NCI-H2081 (cell line): ENCODE data around the gene DIDO1.
"Not testable (repeated sequence)": the region's sequence is repeated elsewhere in the genome, so short reads cannot be mapped to it uniquely, and the experiment has no call there.

Source experiments
- DNase-seq, 2 experiments: peaks; one replicate each; lab custom pipeline; 2025; lab: John Stamatoyannopoulos, UW

DIDO1 gene

GRCh38 chr20:62928246-62928939 is 2.1 kb upstream of the DIDO1 start:
- DNase-seq: no peak

DNA sequence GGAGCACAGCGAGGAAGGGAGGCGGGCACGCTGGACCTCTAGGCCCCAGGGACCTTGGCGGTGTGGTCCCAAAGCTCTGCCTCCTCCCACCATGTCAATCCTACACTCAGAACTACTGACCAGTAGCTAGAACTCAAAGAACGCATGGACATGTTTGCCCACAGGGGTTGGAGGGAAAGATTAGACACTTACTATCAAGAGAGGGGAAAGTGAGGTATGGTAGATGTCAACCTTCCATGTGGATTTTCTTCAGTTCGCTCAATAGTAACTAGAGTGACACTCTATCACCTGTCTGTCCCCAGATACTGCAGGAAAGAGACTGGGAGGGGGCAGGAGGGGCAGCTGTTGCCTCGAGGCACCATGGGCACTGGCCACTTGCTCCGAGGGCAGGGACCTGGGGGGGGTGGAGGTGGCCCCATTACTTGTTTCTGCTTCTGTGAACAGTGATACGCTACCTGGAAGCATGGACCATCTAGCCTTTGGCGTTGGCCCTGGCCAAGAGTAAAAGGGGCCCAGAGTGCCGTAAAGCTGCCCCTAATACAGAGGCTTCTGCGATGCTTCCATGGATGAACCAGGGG is 912 bp upstream of the DIDO1 start:
- no peak for DNase-seq

DNA sequence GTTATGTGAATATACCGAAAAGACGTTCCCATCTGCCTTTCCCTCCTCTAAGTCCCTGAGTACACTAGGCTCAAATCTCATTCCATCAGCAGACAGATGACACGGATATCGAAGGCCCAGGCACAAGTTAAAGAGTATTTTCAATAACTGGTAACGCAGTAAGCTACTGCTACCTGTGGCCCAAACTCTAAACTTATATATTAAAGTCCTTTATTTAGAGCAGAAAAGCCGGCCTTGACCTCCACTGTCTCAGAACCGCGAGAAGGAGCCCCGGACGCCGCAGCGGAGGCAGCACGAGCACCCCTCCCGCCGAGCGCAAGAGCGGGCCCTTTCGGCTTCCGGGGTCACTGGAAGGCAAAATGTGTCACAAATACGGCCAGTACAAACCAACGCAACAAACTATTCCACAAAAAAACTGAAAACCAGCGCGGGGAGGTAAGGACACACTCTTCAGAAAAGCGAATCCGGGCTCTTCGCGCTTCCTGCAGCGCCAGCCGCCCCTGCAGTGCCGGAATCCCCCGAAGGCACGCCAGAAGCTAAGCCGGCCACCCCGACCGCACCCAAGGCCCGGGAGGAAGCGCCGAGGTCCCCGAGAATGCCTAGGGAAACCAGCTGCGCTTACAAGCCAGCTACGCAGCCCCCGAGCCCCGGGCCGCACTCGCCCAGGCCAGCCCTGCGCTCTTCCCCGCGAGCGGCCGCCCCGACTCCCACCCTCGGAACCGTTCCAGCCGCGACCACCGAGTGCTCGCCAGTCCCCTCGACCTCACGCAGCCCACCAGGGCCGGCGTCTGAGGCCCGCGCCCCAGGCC is 681 bp downstream of the DIDO1 start:
- peak in 1 of 2 experiments; percentile 22 for DNase-seq

DNA sequence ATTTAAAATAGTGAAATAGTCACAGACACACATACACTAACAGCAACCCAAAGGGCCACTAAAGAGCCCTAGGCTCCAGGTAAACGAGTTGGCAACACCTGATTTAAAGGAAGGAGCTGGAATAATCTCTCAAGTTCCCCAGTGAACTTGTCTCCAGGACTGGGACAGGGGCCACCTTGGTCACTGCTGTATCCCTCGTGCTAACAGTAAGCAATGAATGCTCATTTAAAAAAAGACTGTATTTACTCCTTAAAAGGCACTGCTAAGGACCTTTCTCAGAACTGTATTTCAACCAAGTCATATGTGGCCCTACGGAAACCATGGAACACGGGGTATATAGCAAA is 1.3 kb downstream of the DIDO1 start:
- DNase-seq: no peak

- DNase-seq: no peak
These were observed 1.7 kb downstream of the DIDO1 start for GRCh38 chr20:62924442-62925075.

DNA sequence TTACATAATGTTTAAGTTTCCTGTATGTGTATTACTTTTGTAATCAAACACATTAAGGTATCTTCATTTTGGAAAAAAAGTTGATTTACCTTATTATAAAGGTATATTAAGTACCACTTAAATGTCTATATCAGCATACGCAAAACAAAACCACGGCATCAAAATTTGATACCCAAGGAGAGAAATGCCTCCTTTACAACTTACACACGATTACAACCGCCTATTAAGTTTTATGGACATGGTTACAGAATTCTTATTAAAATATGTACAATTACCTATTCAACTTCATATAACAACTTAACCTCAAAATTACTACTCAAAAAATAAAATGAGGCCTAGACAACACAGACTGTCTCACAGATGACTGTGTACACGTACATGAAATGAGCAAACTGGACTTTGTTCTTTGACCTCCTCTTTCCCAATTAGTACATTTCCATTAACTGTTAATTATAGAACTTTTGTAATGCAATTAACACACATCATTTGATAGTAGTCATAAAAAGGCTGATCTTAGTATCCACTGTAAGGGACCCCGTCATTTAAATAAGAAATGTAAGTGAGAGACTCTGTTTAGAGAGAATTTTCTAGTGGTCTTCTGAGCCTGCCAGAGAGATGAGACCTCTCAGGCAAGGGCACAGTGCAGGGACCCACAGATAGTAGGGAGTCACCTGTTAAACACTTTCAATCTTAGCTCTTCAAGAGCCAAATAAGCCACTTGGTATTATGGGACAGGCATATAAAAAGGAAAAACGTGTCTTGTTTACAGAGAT is 2.5 kb downstream of the DIDO1 start:
- DNase-seq: no peak

- DNase-seq: not testable (repeated sequence)
These were observed 3.1 kb downstream of the DIDO1 start for GRCh38 chr20:62923059-62923668.

DNA sequence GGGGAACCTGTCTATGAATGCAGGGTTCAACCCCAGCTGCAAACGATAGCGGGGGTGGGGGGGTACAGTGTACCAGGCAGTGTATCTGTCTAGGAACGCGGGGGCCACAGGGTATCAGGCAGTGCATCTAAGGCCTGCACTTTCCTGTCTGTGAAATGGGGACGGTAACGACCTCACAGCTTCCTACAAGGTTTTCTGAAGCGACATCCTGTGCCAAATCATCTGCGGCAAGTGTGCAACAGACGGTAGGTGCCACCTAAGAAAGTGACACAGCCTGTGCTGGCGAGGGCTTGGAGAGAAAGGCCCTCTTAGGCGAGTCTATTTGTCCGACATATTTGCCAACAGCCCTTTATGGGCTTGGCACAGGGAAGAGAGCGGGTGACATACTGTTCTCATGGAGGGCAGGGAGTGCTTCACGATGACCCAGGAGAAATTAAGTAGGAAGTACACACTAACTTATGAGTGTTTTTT is 3.8 kb downstream of the DIDO1 start:
- no peak for DNase-seq

- peak; percentile 34 to 55 for DNase-seq
These were observed 5.1 kb downstream of the DIDO1 start for GRCh38 chr20:62921119-62921687.

DNA sequence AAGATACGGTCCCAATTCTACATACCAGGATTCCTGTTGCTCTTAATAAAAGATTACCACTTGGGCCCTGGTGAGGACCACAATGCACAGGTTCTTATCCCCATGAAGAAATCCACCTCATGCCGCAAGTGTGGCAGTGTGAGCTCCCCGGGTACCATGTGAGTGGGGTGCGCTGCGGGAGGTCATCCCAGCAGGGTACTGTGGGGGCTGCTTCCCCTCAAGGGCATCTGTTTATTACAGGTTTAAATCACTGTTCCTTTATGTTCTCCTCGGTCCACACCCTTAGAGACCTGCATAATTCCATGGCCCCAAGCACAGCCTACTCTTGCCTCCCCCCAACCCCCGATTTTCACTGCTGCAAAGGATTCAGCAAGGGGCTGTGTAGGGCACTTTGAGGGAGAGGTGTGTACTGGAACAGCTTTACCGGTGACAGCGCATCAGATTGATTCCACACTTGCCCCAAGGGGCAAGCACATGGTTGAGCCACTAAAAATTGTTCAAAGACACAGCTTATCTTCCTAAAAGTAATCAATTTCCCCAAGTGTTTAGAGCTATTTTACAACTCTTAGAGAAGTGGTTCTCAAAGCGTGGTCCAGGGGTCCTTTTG is 6.2 kb downstream of the DIDO1 start:
- no peak for DNase-seq

DNA sequence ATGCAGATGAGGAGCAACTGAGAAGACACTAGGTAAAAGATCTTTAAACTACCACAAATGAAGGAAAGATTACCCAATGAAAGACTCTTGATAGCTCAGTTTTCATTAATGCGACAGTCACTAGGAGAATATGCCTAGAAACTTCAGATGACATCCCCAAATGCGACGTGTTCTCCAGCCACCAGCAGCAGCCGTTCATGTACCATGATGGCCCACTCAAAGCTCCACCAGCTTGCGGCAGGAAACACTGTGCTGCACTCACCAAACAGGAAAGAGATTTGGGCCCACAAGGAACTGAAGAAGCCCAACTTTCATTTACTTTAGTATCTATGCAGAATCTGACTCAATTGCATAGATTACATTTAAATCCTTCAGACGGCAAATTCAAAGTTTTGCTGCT is 7.5 kb downstream of the DIDO1 start:
- no peak for DNase-seq

- no peak for DNase-seq
These were observed 8.2 kb downstream of the DIDO1 start for GRCh38 chr20:62918147-62918546.

GRCh38 chr20:62917720-62918119 is 8.6 kb downstream of the DIDO1 start:
- DNase-seq: no peak

- DNase-seq: no peak
These were observed 9.4 kb downstream of the DIDO1 start for GRCh38 chr20:62916703-62917476.

GRCh38 chr20:62914970-62915457 is 11.3 kb downstream of the DIDO1 start:
- DNase-seq: peak in 1 of 2 experiments; percentile 41

DNA sequence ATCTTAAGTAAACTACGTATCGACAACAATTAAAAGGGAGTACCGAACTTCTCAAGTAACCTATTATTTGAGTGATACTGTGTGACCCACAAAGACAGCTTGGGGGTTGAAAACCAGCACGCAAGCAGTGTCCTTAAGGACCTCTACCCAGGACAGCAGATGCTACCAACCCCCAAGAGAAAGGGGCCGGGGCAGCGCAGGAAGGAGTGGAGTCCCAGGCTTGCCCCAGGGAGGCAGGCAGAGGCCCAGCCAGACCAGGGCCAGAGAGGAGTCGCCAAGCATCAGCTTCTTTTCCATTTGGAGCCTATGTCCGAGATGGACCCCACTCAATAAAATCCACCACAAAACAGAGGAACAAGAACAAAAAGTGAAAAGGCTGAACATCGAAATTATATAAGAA is 11.9 kb downstream of the DIDO1 start:
- DNase-seq: no peak

DNA sequence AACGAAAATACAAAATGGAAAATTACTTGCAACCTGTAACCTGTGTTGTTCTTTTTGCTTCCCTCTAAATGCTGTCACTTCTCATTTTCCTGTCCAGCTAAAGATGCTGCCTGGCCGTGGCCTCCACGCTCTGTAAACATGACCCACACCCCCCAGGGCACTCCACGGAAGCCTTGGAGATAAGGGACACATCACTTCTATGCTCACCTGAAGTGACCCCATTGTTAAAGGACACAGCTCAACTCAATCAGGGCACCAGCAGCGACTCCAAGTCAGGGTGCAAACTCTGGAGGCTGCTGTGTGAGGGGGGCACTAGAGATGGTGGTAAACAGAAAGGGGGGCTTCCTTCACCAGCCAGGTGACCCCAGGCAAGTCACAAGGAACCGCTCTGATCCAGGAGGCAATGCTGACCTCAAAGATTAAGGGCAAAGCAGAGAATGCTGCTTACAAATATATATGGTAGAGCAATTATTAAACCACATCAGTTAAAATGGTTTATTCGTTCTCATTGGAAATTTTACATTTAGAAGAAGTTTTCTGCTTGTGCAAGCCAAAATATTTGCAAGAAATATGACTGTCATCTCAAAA is 13.2 kb downstream of the DIDO1 start:
- no peak for DNase-seq

- no peak for DNase-seq
These were observed 14.5 kb downstream of the DIDO1 start for GRCh38 chr20:62911701-62912280.
